Hepatocyte (in vitro differentiated cells): ENCODE results near the gene MYO1H.

Experiments used
- CTCF ChIP-seq: fragments of 200-600 bp; sonication (generic); IDR thresholded peaks from 2 replicates; pipeline ENCODE4 v1.5.1; 2016; ENCODE audit warnings: antibody characterized with exemption, mild to moderate bottlenecking; ENCODE audit not compliant: poor library complexity
- EZH2 ChIP-seq: fragments of 200-600 bp; sonication (generic); IDR thresholded peaks from 2 replicates; pipeline ENCODE4 v1.6.1; 2016; ENCODE audit warnings: antibody characterized with exemption, mild to moderate bottlenecking, borderline replicate concordance
- EZH2phosphoT487 ChIP-seq: fragments of 200-600 bp; sonication (generic); IDR thresholded peaks from one replicate; pipeline ENCODE4 v1.6.1; 2018; ENCODE audit warnings: antibody characterized with exemption, mild to moderate bottlenecking, low read depth, moderate library complexity; ENCODE audit not compliant: unreplicated experiment, severe bottlenecking

DNA sequence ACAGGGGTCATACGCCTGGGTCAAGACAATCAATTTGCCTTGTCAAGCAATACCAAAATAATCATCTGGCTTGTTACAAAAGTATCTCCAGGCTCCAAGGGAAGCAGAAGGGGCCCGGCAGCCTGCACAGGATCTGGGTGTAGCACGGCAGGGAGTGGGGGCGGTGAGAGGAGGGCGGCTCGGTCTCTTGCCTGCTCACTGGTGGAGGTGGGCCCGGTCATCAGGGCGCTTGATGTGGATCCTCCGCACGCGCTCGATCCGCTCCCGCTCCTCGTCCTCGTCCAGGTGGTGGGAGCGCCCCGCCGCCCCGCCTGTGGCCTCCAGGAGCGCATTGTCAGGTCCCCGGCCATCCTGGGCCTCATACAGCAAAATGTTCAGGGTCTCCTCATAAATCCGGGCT is 103.7 kb downstream of the MYO1H start:
- no peak for TF ChIP-seq CTCF
- TF ChIP-seq EZH2phosphoT487: no peak
- TF ChIP-seq EZH2: no peak
